Nephron (organoid): ENCODE results near the gene TXNDC5.

Experiments
- H3K27ac Mint-ChIP-seq, 3 experiments: 2 replicates each; pipeline ENCODE4 v1.8.0; 2020; ENCODE audit warnings: mixed read lengths in 3 of 3, mild to moderate bottlenecking in 2 of 3, moderate library complexity in 1 of 3
- H3K27me3 Mint-ChIP-seq: 2 replicates; pipeline ENCODE4 v1.8.0; 2021; ENCODE audit warnings: low read depth, mild to moderate bottlenecking, moderate library complexity, mixed read lengths
- H3K36me3 Mint-ChIP-seq: 2 replicates; pipeline ENCODE4 v1.8.0; 2020; ENCODE audit warnings: low read depth, mixed read lengths
- H3K4me1 Mint-ChIP-seq: 2 replicates; pipeline ENCODE4 v1.8.0; 2020; ENCODE audit warnings: mixed read lengths
- H3K4me3 Mint-ChIP-seq, 3 experiments: 2 replicates each; pipeline ENCODE4 v1.8.0; 2020; ENCODE audit warnings: mild to moderate bottlenecking in 3 of 3, mixed read lengths in 3 of 3, moderate library complexity in 2 of 3
- H3K9me3 Mint-ChIP-seq: 2 replicates; pipeline ENCODE4 v1.8.0; 2020; ENCODE audit warnings: mixed read lengths
- CTCF ChIP-seq, 3 experiments: fragments of 200-600 bp; sonication (generic); IDR thresholded peaks; one replicate each; pipeline ENCODE4 v1.5.0; 2021; ENCODE audit warnings: antibody characterized with exemption in 3 of 3; ENCODE audit not compliant: unreplicated experiment in 3 of 3

The TXNDC5 gene

GRCh38 chr6:7920425-7920824 lies 9.8 kb upstream of the TXNDC5 start:
- H3K4me3 Mint-ChIP-seq = no peak overlapping the region
- H3K4me1 Mint-ChIP-seq = no peaks in the 10 kb centered on the region
- peaks cover 3% of the 10 kb centered on the region for H3K36me3 Mint-ChIP-seq
- H3K27ac Mint-ChIP-seq = no peak overlapping the region
- no peaks in the 10 kb centered on the region for H3K27me3 Mint-ChIP-seq
- TF ChIP-seq CTCF (IDR thresholded peaks at IDR 0.05; ENCODE audit: unreplicated experiment in 3 of 3) = no peak
- H3K9me3 Mint-ChIP-seq = peaks cover 14% of the 10 kb centered on the region

- Mint-ChIP-seq H3K4me1 (no peaks in the 10 kb centered on the region), H3K27me3 (no peaks in the 10 kb centered on the region), H3K27ac (no peak overlapping the region), H3K36me3 (no peaks in the 10 kb centered on the region), H3K4me3 (no peak overlapping the region), H3K9me3 (peaks cover 8% of the 10 kb centered on the region)
- no peak for TF ChIP-seq CTCF (IDR thresholded peaks at IDR 0.05; ENCODE audit: unreplicated experiment in 3 of 3)
These were observed 9.3 kb upstream of the TXNDC5 start for GRCh38 chr6:7919871-7920270.

GRCh38 chr6:7918403-7918802 lies 7.8 kb upstream of the TXNDC5 start:
- H3K4me3 Mint-ChIP-seq = no peak overlapping the region
- no peak overlapping the region for H3K27ac Mint-ChIP-seq
- no peak for TF ChIP-seq CTCF (IDR thresholded peaks at IDR 0.05; ENCODE audit: unreplicated experiment in 3 of 3)
- H3K27me3 Mint-ChIP-seq = no peaks in the 10 kb centered on the region
- H3K9me3 Mint-ChIP-seq = no peaks in the 10 kb centered on the region
- no peaks in the 10 kb centered on the region for H3K4me1 Mint-ChIP-seq
- H3K36me3 Mint-ChIP-seq = no peaks in the 10 kb centered on the region

- TF ChIP-seq CTCF (IDR thresholded peaks at IDR 0.05; ENCODE audit: unreplicated experiment in 3 of 3) = no peak
- Mint-ChIP-seq H3K36me3 (no peaks in the 10 kb centered on the region), H3K4me3 (no peak overlapping the region), H3K4me1 (no peaks in the 10 kb centered on the region), H3K9me3 (no peaks in the 10 kb centered on the region), H3K27ac (no peak overlapping the region), H3K27me3 (no peaks in the 10 kb centered on the region)
These were observed 7.1 kb upstream of the TXNDC5 start for GRCh38 chr6:7917729-7918128.

- Mint-ChIP-seq H3K36me3 (no peaks in the 10 kb centered on the region), H3K27me3 (no peaks in the 10 kb centered on the region), H3K27ac (no peak overlapping the region), H3K4me1 (no peaks in the 10 kb centered on the region), H3K4me3 (no peak overlapping the region), H3K9me3 (no peaks in the 10 kb centered on the region)
- TF ChIP-seq CTCF (IDR thresholded peaks at IDR 0.05; ENCODE audit: unreplicated experiment in 3 of 3) = no peak
These were observed 6.4 kb upstream of the TXNDC5 start for GRCh38 chr6:7916959-7917358.

- TF ChIP-seq CTCF (IDR thresholded peaks at IDR 0.05; ENCODE audit: unreplicated experiment in 3 of 3) = no peak
- H3K36me3 Mint-ChIP-seq = no peaks in the 10 kb centered on the region
These were observed 4.6 kb upstream of the TXNDC5 start for GRCh38 chr6:7914991-7915789.

More at GRCh38 chr6:7914991-7915789, 4.6 kb upstream of the TXNDC5 start:
- Mint-ChIP-seq H3K27ac (no peak overlapping the region), H3K9me3 (no peaks in the 10 kb centered on the region), H3K4me1 (no peaks in the 10 kb centered on the region), H3K4me3 (no peak overlapping the region), H3K27me3 (no peaks in the 10 kb centered on the region)
